Type B pancreatic cell (in vitro differentiated cells): ENCODE measurements around the gene TRIM34. TPM values are rescaled to one million over a fixed set of nuclear protein-coding genes. Genes with fewer than 3 reads are reported as not detected.
A peak's percentile ranks its signal among the peaks of the same experiment; 100 is the strongest.
"Not testable (repeated sequence)": the region's sequence is repeated elsewhere in the genome, so short reads cannot be mapped to it uniquely, and the experiment has no call there.

Experiments
- DNase-seq: peaks from one replicate; pipeline ENCODE4 v3.0.0; 2021; ENCODE audit warnings: mixed read lengths; ENCODE audit not compliant: unreplicated experiment; ENCODE audit errors: extremely low spot score
- H3K27ac Mint-ChIP-seq: 2 replicates; pipeline ENCODE4 v1.8.0; 2021; ENCODE audit warnings: mild to moderate bottlenecking, mixed read lengths
- H3K27me3 Mint-ChIP-seq: 2 replicates; pipeline ENCODE4 v1.8.0; 2021; ENCODE audit warnings: mixed read lengths
- H3K36me3 Mint-ChIP-seq: 2 replicates; pipeline ENCODE4 v1.8.0; 2021; ENCODE audit warnings: mixed read lengths
- H3K4me1 Mint-ChIP-seq: one replicate; pipeline ENCODE4 v1.8.0; 2021; ENCODE audit warnings: mixed read lengths; ENCODE audit not compliant: unreplicated experiment
- H3K4me3 Mint-ChIP-seq: 2 replicates; pipeline ENCODE4 v1.8.0; 2021; ENCODE audit warnings: mild to moderate bottlenecking, mixed read lengths
- H3K9me3 Mint-ChIP-seq: 2 replicates; pipeline ENCODE4 v1.8.0; 2021; ENCODE audit warnings: mixed read lengths
- CTCF ChIP-seq: fragments of 200-600 bp; sonication (generic); conservative IDR thresholded peaks from 2 replicates; pipeline ENCODE4 v1.5.0; 2021; ENCODE audit warnings: antibody characterized with exemption, mild to moderate bottlenecking
- long read RNA-seq: library from polyadenylated mRNA; unstranded; transcript quantifications from one replicate; pipeline ENCODE4 v2.0.0, GENCODE V29; 2020
- total RNA-seq: library from RNA; stranded (reverse); gene quantifications from 2 replicates; pipeline ENCODE4 v1.2.1, GENCODE V29; 2021; ENCODE audit warnings: low replicate concordance

Gene TRIM34
- total RNA-seq, result 1.4 and 2.4 TPM in 2 replicates
- long read RNA-seq, transcript TRIM34-201 (8 exons, 2,311 nt), result major isoform, 8 of 12 reads
- long read RNA-seq, partial matches to known transcripts, result 2 of 12 reads
- long read RNA-seq, other reads (novel, unspliced or antisense), result 2 of 12 reads

GRCh38 chr11:5624489-5625279, at the start of gene TRIM34:
TRIM34 (plus strand) TSS chr11:5625001; CDS start chr11:5632332, 7,331 bp downstream.
- Mint-ChIP-seq H3K9me3 (peaks cover 5% of the 10 kb centered on the region), H3K4me1 (peaks cover 24% of the 10 kb centered on the region), H3K36me3 (no peaks in the 10 kb centered on the region), H3K27ac (peak within 1 kb of the TSS; percentile 42), H3K4me3 (peak within 1 kb of the TSS; percentile 75), H3K27me3 (no peaks in the 10 kb centered on the region)
- no peak for DNase-seq
- no peak for TF ChIP-seq CTCF

GRCh38 chr11:5575152-5575551, 49.6 kb upstream of the TRIM34 start:
- Mint-ChIP-seq H3K36me3 (no peaks in the 10 kb centered on the region), H3K9me3 (no peaks in the 10 kb centered on the region), H3K4me3 (no peak overlapping the region), H3K4me1 (no peaks in the 10 kb centered on the region), H3K27me3 (no peaks in the 10 kb centered on the region), H3K27ac (no peak overlapping the region)
- no peak for DNase-seq
- TF ChIP-seq CTCF, result no peak

- Mint-ChIP-seq H3K27ac (no peak overlapping the region), H3K27me3 (no peaks in the 10 kb centered on the region), H3K4me1 (no peaks in the 10 kb centered on the region), H3K36me3 (no peaks in the 10 kb centered on the region), H3K9me3 (no peaks in the 10 kb centered on the region), H3K4me3 (no peak overlapping the region)
- DNase-seq, result no peak
- no peak for TF ChIP-seq CTCF
Observed at GRCh38 chr11:5577101-5577500, 47.7 kb upstream of the TRIM34 start.

- no peaks in the 10 kb centered on the region for H3K27me3 Mint-ChIP-seq
- no peak for TF ChIP-seq CTCF
Observed at GRCh38 chr11:5580577-5580976, 44.2 kb upstream of the TRIM34 start, which contains the start of gene OR52B6. OR52B6 (plus strand) TSS chr11:5580877; CDS start chr11:5580877, 0 bp downstream.

GRCh38 chr11:5581014-5581413, 43.8 kb upstream of the TRIM34 start:
- H3K4me3 Mint-ChIP-seq, result no peak overlapping the region
- H3K27ac Mint-ChIP-seq, result no peak overlapping the region
- H3K9me3 Mint-ChIP-seq, result no peaks in the 10 kb centered on the region
- TF ChIP-seq CTCF, result no peak
- no peaks in the 10 kb centered on the region for H3K4me1 Mint-ChIP-seq
- no peaks in the 10 kb centered on the region for H3K36me3 Mint-ChIP-seq
- no peak for DNase-seq
- no peaks in the 10 kb centered on the region for H3K27me3 Mint-ChIP-seq

More at GRCh38 chr11:5580577-5580976, 44.2 kb upstream of the TRIM34 start, which contains the start of gene OR52B6:
- Mint-ChIP-seq H3K27ac (no peak within 1 kb of the TSS), H3K4me1 (no peaks in the 10 kb centered on the region), H3K4me3 (no peak within 1 kb of the TSS), H3K9me3 (no peaks in the 10 kb centered on the region), H3K36me3 (no peaks in the 10 kb centered on the region)
- DNase-seq, result no peak

- H3K4me3 Mint-ChIP-seq, H3K9me3 Mint-ChIP-seq, H3K36me3 Mint-ChIP-seq, H3K27ac Mint-ChIP-seq, H3K4me1 Mint-ChIP-seq, DNase-seq, H3K27me3 Mint-ChIP-seq: not testable (repeated sequence)
Observed at GRCh38 chr11:5584458-5584857, 40.3 kb upstream of the TRIM34 start.

GRCh38 chr11:5589906-5590305, 34.9 kb upstream of the TRIM34 start:
- not testable (repeated sequence) for H3K4me3 Mint-ChIP-seq, H3K9me3 Mint-ChIP-seq, DNase-seq, H3K27ac Mint-ChIP-seq, H3K27me3 Mint-ChIP-seq, H3K36me3 Mint-ChIP-seq, H3K4me1 Mint-ChIP-seq
